ENCODE data around the gene GALNT16. TPM values are rescaled to one million over a fixed set of nuclear protein-coding genes. Genes with fewer than 3 reads are reported as not detected.

GALNT16 gene
- total RNA-seq, 1 donor from 2014 or later: 36.7 TPM

DNA sequence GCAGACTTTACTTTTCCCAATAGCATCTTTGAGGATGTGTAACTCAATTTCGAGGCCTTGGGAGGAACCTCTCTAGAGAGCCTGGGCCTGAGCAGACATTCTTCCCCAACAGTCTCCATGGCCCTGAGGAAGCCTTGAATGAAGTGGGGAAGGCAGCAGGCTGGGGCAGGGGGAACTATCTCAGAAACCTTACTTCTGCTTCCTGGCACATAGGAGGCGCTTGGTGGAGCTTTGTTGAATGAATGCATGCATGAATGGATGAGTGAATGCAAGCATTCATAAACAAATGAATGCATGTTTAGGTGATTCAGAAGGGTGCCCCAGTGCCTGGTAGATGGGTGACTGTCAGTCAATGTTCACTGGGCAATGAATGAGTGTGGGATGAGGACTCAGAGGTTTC is 58.3 kb downstream of the GALNT16 start:
- TF ChIP-seq, protein P1, sequence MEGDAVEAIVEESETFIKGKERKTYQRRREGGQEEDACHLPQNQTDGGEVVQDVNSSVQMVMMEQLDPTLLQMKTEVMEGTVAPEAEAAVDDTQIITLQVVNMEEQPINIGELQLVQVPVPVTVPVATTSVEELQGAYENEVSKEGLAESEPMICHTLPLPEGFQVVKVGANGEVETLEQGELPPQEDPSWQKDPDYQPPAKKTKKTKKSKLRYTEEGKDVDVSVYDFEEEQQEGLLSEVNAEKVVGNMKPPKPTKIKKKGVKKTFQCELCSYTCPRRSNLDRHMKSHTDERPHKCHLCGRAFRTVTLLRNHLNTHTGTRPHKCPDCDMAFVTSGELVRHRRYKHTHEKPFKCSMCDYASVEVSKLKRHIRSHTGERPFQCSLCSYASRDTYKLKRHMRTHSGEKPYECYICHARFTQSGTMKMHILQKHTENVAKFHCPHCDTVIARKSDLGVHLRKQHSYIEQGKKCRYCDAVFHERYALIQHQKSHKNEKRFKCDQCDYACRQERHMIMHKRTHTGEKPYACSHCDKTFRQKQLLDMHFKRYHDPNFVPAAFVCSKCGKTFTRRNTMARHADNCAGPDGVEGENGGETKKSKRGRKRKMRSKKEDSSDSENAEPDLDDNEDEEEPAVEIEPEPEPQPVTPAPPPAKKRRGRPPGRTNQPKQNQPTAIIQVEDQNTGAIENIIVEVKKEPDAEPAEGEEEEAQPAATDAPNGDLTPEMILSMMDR (IDR thresholded peaks at IDR 0.05): no peak
- no peak for DNase-seq (ENCODE audit: low spot score)
- peaks cover 9% of the 10 kb centered on the region for H3K9me3 Mint-ChIP-seq (ENCODE audit: low read depth)
- no peak overlapping the region for H3K4me3 Mint-ChIP-seq (ENCODE audit: unreplicated experiment)
- H3K27me3 Mint-ChIP-seq (ENCODE audit: low read depth): no peaks in the 10 kb centered on the region
- peaks cover 2% of the 10 kb centered on the region for H3K36me3 Mint-ChIP-seq (ENCODE audit: low read depth)
- H3K4me1 Mint-ChIP-seq (ENCODE audit: low read depth): peaks cover 38% of the 10 kb centered on the region
- no peak overlapping the region for H3K27ac Mint-ChIP-seq (ENCODE audit: unreplicated experiment)

DNA sequence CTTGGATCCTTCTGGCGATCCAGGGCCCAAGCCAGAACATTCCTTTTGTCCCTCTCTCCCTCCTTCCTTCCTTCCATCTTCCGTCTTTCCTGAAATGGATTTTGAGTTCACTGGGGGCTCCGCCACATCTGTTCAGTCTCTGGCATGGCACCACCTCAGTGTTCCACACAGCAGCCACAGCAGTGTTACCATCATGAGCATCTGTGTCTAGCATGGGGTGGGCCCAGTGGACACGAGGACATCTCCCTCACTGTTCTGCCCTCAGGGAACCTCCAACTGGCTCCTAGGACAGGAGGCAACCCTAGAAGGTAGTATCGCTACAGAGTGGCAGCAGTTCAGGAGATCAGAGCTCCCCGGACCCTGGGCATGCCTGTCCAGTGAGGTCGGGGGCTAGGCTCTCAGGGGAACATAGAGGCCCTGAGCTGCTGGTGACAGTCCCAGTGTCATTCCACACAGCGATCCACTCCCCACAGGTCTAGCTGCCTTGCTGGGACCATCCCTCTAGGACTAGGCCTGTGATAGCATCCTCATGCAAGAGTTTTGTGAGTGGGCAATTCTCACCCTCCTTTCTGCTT is 59.0 kb downstream of the GALNT16 start:
- Mint-ChIP-seq H3K9me3 (ENCODE audit: low read depth) (peaks cover 9% of the 10 kb centered on the region), H3K4me1 (ENCODE audit: low read depth) (peaks cover 38% of the 10 kb centered on the region), H3K27me3 (ENCODE audit: low read depth) (no peaks in the 10 kb centered on the region), H3K27ac (ENCODE audit: unreplicated experiment) (peak overlapping the region; percentile 8), H3K4me3 (ENCODE audit: unreplicated experiment) (no peak overlapping the region), H3K36me3 (ENCODE audit: low read depth) (peaks cover 2% of the 10 kb centered on the region)
- DNase-seq (ENCODE audit: low spot score): peak; percentile 46
- TF ChIP-seq, protein P1 (IDR thresholded peaks at IDR 0.05): no peak

DNA sequence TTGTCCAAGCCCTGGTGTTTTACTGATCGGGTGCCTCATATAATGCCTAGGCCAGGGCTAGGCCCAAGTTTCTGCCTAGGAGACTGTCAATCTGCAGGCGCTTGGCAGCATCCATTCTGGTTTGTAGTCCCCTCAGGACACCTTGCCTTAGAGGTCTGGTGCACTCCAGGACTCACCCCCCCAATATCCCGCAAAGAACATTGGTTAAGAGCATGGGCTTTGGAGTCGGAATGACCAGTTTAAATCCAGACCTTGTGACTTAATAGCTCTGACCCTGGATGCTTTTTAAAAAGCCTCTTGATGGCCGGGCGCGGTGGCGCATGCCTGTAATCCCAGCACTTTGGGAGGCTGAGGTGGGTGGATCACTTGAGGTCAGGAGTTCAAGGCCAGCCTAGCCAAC is 60.0 kb downstream of the GALNT16 start:
- Mint-ChIP-seq H3K4me3 (ENCODE audit: unreplicated experiment) (no peak overlapping the region), H3K27me3 (ENCODE audit: low read depth) (no peaks in the 10 kb centered on the region), H3K27ac (ENCODE audit: unreplicated experiment) (no peak overlapping the region), H3K9me3 (ENCODE audit: low read depth) (peaks cover 9% of the 10 kb centered on the region), H3K4me1 (ENCODE audit: low read depth) (peaks cover 33% of the 10 kb centered on the region), H3K36me3 (ENCODE audit: low read depth) (peaks cover 2% of the 10 kb centered on the region)
- DNase-seq (ENCODE audit: low spot score): peak; percentile 35
- TF ChIP-seq, protein P1 (IDR thresholded peaks at IDR 0.05): no peak

DNA sequence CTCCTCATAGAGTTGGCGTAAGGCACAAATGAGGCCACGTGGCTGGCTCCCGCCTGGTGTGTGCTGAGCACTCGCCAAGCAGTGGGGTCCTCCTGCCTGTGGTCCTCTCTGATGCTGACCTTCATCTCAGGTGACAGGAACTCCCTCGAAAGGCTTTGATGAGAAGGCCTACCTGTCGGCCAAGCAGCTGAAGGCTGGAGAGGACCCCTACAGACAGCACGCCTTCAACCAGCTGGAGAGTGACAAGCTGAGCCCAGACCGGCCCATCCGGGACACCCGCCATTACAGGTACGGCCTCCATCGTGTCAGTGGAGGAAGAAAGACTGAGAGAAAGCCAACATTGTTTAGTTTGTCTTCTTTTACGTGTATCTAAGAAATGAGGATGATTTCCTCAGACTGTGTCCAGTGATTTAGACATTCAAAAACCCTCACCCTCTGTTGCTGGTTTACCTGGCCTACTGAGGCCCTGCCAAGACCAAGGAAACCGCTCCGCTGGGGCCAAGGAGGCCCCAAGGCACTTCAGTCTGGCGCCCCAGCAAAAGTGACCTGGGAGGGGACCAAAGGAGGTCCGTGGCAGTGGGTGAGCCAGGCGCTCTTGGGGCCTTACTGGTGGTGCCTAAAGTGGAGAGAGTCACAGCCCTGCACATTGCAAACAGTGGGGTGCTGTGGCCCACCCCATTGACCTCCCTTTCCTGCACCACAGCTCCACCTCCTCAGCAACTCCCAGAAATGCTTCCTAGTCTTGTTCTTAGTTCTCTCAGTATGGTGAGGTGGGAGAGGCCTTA is 60.8 kb downstream of the GALNT16 start:
- TF ChIP-seq, protein P1 (IDR thresholded peaks at IDR 0.05): no peak
- H3K4me1 Mint-ChIP-seq (ENCODE audit: low read depth): peaks cover 25% of the 10 kb centered on the region

DNA sequence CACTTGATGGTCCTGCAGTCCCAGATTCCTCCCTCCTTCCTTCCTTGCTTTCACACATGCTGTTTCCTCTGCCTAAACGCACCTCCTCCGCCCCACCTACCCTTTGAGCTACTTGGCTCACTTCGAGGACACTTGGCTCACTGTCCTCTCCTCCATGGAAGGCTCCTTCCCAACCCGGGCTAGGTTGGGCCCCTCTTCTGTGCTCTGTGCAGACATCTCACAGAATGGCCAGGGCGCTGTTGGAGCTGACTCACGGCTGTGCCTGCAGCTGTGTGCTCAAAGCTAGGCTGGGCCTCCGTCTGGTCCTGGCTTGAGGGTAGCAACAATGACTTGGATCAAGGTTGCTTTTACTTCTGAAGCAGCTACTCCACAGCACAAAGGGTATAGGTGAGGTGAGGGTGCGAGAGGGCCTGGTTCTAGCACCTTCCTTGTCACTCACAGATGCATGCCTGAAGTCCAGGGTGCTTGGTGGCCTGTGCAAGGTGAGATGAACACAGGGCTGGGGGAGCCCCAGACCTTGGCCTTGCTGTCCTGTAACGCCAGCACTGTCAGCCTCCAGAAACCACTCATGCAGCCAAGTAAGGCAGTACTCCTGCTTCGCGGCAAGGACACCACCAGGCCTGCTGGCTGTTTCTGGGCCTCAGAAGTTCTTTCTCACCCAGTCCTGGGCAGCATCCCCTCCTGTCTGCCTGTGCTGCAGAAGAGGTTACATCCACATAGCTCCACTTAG is 61.8 kb downstream of the GALNT16 start:
- Mint-ChIP-seq H3K27me3 (ENCODE audit: low read depth) (no peaks in the 10 kb centered on the region), H3K36me3 (ENCODE audit: low read depth) (peaks cover 8% of the 10 kb centered on the region), H3K27ac (ENCODE audit: unreplicated experiment) (no peak overlapping the region), H3K4me3 (ENCODE audit: unreplicated experiment) (no peak overlapping the region), H3K4me1 (ENCODE audit: low read depth) (peaks cover 15% of the 10 kb centered on the region), H3K9me3 (ENCODE audit: low read depth) (no peaks in the 10 kb centered on the region)
- peak; percentile 70 for DNase-seq (ENCODE audit: low spot score)
- TF ChIP-seq, protein P1 (IDR thresholded peaks at IDR 0.05): no peak

More for the DNA sequence above, 60.8 kb downstream of the GALNT16 start:
- Mint-ChIP-seq H3K36me3 (ENCODE audit: low read depth) (peaks cover 2% of the 10 kb centered on the region), H3K27me3 (ENCODE audit: low read depth) (no peaks in the 10 kb centered on the region), H3K9me3 (ENCODE audit: low read depth) (peaks cover 5% of the 10 kb centered on the region), H3K4me3 (ENCODE audit: unreplicated experiment) (no peak overlapping the region), H3K27ac (ENCODE audit: unreplicated experiment) (no peak overlapping the region)
- peak; percentile 62 for DNase-seq (ENCODE audit: low spot score)

All from chondrocyte (in vitro differentiated cells).